ENCODE results near the gene ARRB1. TPM values are rescaled to one million over a fixed set of nuclear protein-coding genes. Genes with fewer than 3 reads are reported as not detected.

Gene ARRB1
- total and polyA plus RNA-seq, 4 donors, result 3.3 to 21.2 (median 12.5) TPM

DNA sequence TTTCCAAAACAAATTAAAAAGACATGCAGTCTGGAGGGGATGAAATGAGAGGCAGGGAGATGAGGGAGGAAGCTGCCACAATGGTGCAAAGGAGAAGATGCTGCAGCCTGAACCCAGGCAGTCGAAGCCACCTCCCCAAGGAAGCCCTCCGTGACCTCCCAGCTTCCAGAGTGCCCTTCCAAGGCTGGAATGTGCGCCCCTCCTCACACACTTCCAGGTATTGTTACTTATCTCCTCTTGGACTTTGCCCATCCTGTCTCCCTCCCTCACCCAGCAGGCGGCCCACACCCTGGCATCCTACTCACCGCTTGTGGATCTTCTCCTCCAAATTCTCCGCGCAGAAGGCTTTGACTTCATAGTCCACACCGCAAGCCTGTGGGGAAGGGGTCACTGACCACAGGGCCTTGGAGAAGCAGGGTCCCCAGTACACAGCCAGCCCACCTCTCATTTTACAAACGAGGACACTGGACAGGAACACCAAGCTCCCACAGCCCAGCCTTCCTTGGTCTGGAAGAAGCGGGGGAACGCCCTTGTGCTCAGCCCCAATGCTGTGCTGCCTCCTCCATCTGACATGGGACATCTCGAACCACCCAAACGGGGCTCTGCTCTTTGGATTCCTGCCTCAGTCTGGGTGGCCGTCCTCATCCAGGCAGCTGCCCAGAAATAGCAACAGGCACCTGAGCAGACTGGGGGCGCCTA lies 70.5 kb downstream of the ARRB1 start:
- no peaks in the 10 kb centered on the region for H3K9me3 ChIP-seq (ENCODE audit: control insufficient read depth in 4 of 4, low read length in 3 of 4)
- H3K9ac ChIP-seq (ENCODE audit: low read depth in 1 of 2, low read length in 2 of 2), result no peak overlapping the region
- DNase-seq (ENCODE audit: low spot score), result no peak
- WGBS, result 75% methylated on average over 15 of the region's 15 CpGs
- no peaks in the 10 kb centered on the region for H3K4me1 ChIP-seq (ENCODE audit: control insufficient read depth in 4 of 4, insufficient read depth in 4 of 4, low read length in 3 of 4)
- peaks cover 0 to 36% (median 4%) of the 10 kb centered on the region in 4 donors for H3K36me3 ChIP-seq (ENCODE audit: control insufficient read depth in 4 of 4, insufficient read depth in 3 of 4, low read depth in 1 of 4, low read length in 3 of 4)
- no peak for TF ChIP-seq YY1 (IDR thresholded peaks at IDR 0.05)
- peak; percentile 29 for TF ChIP-seq NR2F2 (IDR thresholded peaks at IDR 0.05)
- H3K4me3 ChIP-seq (ENCODE audit: low read depth in 1 of 3, low read length in 3 of 3), result no peak overlapping the region
- no peak overlapping the region for H3K27ac ChIP-seq (ENCODE audit: low read depth in 1 of 2, low read length in 2 of 2)
- no peaks in the 10 kb centered on the region for H3K27me3 ChIP-seq (ENCODE audit: control insufficient read depth in 4 of 4, insufficient read depth in 4 of 4, low read length in 3 of 4)

DNA sequence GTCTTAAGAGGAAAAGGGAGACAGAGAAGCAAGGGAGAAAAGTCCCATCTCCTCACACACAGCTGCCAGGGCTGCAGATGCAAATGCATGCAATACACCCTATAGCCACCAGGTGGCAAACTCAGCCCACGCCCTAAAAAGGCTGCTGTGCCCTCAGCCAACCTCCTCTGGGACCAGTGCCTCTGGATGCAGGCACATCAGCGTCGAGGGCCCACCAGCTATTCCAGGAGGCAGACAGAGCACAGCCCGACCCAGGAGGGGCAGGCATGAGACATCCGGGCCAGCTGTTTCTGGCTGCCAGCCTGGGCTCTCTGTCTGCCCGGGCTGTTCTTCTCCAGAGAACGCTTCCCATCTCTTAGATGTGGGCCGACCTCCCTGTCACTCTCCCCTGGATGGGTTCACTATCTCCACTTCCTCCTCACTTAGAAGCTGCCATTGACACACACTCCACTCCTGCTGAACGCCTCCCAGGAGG lies 71.2 kb downstream of the ARRB1 start:
- 36% methylated on average over 9 of the region's 9 CpGs for WGBS
- Histone ChIP-seq H3K36me3 (ENCODE audit: control insufficient read depth in 4 of 4, insufficient read depth in 3 of 4, low read depth in 1 of 4, low read length in 3 of 4) (peaks cover 0 to 32% (median 4%) of the 10 kb centered on the region in 4 donors), H3K9me3 (ENCODE audit: control insufficient read depth in 4 of 4, low read length in 3 of 4) (no peaks in the 10 kb centered on the region), H3K27me3 (ENCODE audit: control insufficient read depth in 4 of 4, insufficient read depth in 4 of 4, low read length in 3 of 4) (no peaks in the 10 kb centered on the region), H3K9ac (ENCODE audit: low read depth in 1 of 2, low read length in 2 of 2) (no peak overlapping the region), H3K4me1 (ENCODE audit: control insufficient read depth in 4 of 4, insufficient read depth in 4 of 4, low read length in 3 of 4) (no peaks in the 10 kb centered on the region), H3K27ac (ENCODE audit: low read depth in 1 of 2, low read length in 2 of 2) (no peak overlapping the region), H3K4me3 (ENCODE audit: low read depth in 1 of 3, low read length in 3 of 3) (no peak overlapping the region)
- TF ChIP-seq, protein P1, sequence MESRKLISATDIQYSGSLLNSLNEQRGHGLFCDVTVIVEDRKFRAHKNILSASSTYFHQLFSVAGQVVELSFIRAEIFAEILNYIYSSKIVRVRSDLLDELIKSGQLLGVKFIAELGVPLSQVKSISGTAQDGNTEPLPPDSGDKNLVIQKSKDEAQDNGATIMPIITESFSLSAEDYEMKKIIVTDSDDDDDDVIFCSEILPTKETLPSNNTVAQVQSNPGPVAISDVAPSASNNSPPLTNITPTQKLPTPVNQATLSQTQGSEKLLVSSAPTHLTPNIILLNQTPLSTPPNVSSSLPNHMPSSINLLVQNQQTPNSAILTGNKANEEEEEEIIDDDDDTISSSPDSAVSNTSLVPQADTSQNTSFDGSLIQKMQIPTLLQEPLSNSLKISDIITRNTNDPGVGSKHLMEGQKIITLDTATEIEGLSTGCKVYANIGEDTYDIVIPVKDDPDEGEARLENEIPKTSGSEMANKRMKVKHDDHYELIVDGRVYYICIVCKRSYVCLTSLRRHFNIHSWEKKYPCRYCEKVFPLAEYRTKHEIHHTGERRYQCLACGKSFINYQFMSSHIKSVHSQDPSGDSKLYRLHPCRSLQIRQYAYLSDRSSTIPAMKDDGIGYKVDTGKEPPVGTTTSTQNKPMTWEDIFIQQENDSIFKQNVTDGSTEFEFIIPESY (IDR thresholded peaks at IDR 0.05), result no peak
- TF ChIP-seq HNF4A (conservative IDR thresholded peaks at IDR 0.05), result no peak
- no peak for TF ChIP-seq JUND (IDR thresholded peaks at IDR 0.05)
- TF ChIP-seq FOXA1 (IDR thresholded peaks at IDR 0.05), result no peak
- TF ChIP-seq FOXA2 (IDR thresholded peaks at IDR 0.05), result no peak
- TF ChIP-seq NR2F2 (IDR thresholded peaks at IDR 0.05), result no peak
- no peak for TF ChIP-seq YY1 (IDR thresholded peaks at IDR 0.05)
- TF ChIP-seq HNF4G (IDR thresholded peaks at IDR 0.05), result no peak
- TF ChIP-seq SP1 (IDR thresholded peaks at IDR 0.05), result no peak
- no peak for TF ChIP-seq TAF1 (conservative IDR thresholded peaks at IDR 0.05)
- no peak for TF ChIP-seq GABPA (IDR thresholded peaks at IDR 0.05 in 1 of 2, conservative IDR thresholded peaks at IDR 0.05 in 1 of 2)
- peak; percentile 65 to 88 for TF ChIP-seq RXRA (IDR thresholded peaks at IDR 0.05)
- TF ChIP-seq, protein P2, sequence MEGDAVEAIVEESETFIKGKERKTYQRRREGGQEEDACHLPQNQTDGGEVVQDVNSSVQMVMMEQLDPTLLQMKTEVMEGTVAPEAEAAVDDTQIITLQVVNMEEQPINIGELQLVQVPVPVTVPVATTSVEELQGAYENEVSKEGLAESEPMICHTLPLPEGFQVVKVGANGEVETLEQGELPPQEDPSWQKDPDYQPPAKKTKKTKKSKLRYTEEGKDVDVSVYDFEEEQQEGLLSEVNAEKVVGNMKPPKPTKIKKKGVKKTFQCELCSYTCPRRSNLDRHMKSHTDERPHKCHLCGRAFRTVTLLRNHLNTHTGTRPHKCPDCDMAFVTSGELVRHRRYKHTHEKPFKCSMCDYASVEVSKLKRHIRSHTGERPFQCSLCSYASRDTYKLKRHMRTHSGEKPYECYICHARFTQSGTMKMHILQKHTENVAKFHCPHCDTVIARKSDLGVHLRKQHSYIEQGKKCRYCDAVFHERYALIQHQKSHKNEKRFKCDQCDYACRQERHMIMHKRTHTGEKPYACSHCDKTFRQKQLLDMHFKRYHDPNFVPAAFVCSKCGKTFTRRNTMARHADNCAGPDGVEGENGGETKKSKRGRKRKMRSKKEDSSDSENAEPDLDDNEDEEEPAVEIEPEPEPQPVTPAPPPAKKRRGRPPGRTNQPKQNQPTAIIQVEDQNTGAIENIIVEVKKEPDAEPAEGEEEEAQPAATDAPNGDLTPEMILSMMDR (IDR thresholded peaks at IDR 0.05; ENCODE audit: low read depth, low read length, missing input control), result peak; percentile 93
- TF ChIP-seq, protein P3, sequence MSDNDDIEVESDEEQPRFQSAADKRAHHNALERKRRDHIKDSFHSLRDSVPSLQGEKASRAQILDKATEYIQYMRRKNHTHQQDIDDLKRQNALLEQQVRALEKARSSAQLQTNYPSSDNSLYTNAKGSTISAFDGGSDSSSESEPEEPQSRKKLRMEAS (IDR thresholded peaks at IDR 0.05), result no peak
- peak; percentile 97 to 98 for TF ChIP-seq RAD21 (IDR thresholded peaks at IDR 0.05)
- TF ChIP-seq, protein P4, sequence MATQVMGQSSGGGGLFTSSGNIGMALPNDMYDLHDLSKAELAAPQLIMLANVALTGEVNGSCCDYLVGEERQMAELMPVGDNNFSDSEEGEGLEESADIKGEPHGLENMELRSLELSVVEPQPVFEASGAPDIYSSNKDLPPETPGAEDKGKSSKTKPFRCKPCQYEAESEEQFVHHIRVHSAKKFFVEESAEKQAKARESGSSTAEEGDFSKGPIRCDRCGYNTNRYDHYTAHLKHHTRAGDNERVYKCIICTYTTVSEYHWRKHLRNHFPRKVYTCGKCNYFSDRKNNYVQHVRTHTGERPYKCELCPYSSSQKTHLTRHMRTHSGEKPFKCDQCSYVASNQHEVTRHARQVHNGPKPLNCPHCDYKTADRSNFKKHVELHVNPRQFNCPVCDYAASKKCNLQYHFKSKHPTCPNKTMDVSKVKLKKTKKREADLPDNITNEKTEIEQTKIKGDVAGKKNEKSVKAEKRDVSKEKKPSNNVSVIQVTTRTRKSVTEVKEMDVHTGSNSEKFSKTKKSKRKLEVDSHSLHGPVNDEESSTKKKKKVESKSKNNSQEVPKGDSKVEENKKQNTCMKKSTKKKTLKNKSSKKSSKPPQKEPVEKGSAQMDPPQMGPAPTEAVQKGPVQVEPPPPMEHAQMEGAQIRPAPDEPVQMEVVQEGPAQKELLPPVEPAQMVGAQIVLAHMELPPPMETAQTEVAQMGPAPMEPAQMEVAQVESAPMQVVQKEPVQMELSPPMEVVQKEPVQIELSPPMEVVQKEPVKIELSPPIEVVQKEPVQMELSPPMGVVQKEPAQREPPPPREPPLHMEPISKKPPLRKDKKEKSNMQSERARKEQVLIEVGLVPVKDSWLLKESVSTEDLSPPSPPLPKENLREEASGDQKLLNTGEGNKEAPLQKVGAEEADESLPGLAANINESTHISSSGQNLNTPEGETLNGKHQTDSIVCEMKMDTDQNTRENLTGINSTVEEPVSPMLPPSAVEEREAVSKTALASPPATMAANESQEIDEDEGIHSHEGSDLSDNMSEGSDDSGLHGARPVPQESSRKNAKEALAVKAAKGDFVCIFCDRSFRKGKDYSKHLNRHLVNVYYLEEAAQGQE (IDR thresholded peaks at IDR 0.05), result no peak
- TF ChIP-seq EGR1 (IDR thresholded peaks at IDR 0.05; ENCODE audit: low read depth in 2 of 2), result no peak
- TF ChIP-seq, protein P5, sequence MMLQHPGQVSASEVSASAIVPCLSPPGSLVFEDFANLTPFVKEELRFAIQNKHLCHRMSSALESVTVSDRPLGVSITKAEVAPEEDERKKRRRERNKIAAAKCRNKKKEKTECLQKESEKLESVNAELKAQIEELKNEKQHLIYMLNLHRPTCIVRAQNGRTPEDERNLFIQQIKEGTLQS (IDR thresholded peaks at IDR 0.05), result no peak
- DNase-seq (ENCODE audit: low spot score), result peak; percentile 84
